Activated naive CD4-positive, alpha-beta T cell treated with anti-CD3 and anti-CD28 coated beads for 36 hours (primary cell): ENCODE data around the gene BRINP3. TPM values are rescaled to one million over a fixed set of nuclear protein-coding genes. Genes with fewer than 3 reads are reported as not detected.

Experiments used
- CTCF ChIA-PET: fragments of 350-600 bp; sonication (Branson Sonifier 250); formaldehyde crosslinking; loops from one replicate; lab custom pipeline; 2021; ENCODE audit warnings: antibody characterized with exemption; lab: Charles Lee
- DNase-seq: peaks from one replicate; pipeline ENCODE4 v3.0.0-alpha.2; 2020
- H3K27ac Mint-ChIP-seq: one replicate; pipeline ENCODE4 v1.8.0; 2021; ENCODE audit warnings: mild to moderate bottlenecking, mixed read lengths
- H3K27me3 Mint-ChIP-seq: one replicate; pipeline ENCODE4 v1.8.0; 2021; ENCODE audit warnings: low read depth, mixed read lengths
- H3K36me3 Mint-ChIP-seq: one replicate; pipeline ENCODE4 v1.8.0; 2021; ENCODE audit warnings: low read depth, mixed read lengths
- H3K4me1 Mint-ChIP-seq: one replicate; pipeline ENCODE4 v1.8.0; 2021; ENCODE audit warnings: low read depth, mixed read lengths
- H3K4me3 Mint-ChIP-seq: one replicate; pipeline ENCODE4 v1.8.0; 2021; ENCODE audit warnings: mild to moderate bottlenecking, moderate library complexity, mixed read lengths
- H3K9me3 Mint-ChIP-seq: one replicate; pipeline ENCODE4 v1.8.0; 2021; ENCODE audit warnings: mixed read lengths
- intact Hi-C: fragments of 100-400 bp; cut with micrococcal nuclease; formaldehyde crosslinking; loops from one replicate; pipeline ENCODE4 v1.15.1; 2023
- total RNA-seq, 2 experiments: library from RNA; stranded (reverse); gene quantifications; one replicate each; pipeline ENCODE4 v1.2.3, GENCODE V29; 2021

The BRINP3 gene
- total RNA-seq, 2 experiments from 2014 or later, result not detected

- CTCF ChIA-PET, result no interaction called here
- intact Hi-C loops, result no loop called here
- H3K27me3 Mint-ChIP-seq, result no peaks in the 10 kb centered on the region
Measured at GRCh38 chr1:190049314-190049713, 428.4 kb downstream of the BRINP3 start.

More at GRCh38 chr1:190049314-190049713, 428.4 kb downstream of the BRINP3 start:
- no peaks in the 10 kb centered on the region for H3K4me1 Mint-ChIP-seq
- no peak overlapping the region for H3K4me3 Mint-ChIP-seq
- H3K36me3 Mint-ChIP-seq, result no peaks in the 10 kb centered on the region
- H3K9me3 Mint-ChIP-seq, result peaks cover 2% of the 10 kb centered on the region
- DNase-seq, result no peak
- H3K27ac Mint-ChIP-seq, result no peak overlapping the region
